ENCODE measurements around the gene C10orf62. TPM values are rescaled to one million over a fixed set of nuclear protein-coding genes. Genes with fewer than 3 reads are reported as not detected.

Gene C10orf62, protein sequence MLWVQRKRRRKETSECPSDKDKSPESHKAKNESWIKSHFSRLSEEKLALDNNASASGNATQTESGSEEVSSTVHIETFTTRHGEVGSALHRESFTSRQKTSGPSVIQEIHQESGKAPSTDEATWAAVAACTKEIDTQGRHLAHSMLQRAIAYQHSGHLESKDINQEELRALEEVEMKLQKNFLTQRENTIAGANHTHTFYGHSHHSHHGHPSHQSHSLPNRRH
- total RNA-seq (2013), result not detected
- polyA plus RNA-seq, result not detected
- polyA minus RNA-seq, result not detected in 2 replicates
- 0 to 0.15 (median 0) reads per million in 11 experiments for total RNA-seq

DNA sequence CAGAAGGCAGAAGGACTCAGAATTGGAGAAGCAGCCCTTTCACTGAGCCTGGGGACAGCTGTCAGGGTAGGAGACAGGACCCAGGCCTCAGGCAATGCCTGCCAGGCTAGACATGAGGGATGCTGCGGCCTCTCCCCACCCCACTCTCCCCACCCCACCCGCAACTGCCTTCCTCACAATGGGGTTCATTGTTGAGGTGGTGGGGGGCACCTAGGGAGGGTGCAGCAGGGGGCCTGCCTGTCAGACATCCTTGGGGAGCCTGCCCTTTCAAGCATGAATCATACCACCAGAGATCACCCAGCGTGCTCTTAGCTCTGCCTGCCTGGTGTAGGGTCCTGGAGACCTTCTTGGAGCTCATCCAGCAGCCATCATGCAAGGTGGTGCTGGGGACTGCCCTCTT, at the start of gene C10orf62:
Gene C10orf62, plus strand, starts transcription at position 243 of the 400 bp plus-strand sequence. CDS start 177 bp downstream, outside the sequence.
- no peaks in the 10 kb centered on the region for H3K36me3 Mint-ChIP-seq
- Histone ChIP-seq H3K79me2 (ENCODE audit: insufficient read depth, low read length) (no peaks in the 10 kb centered on the region), H3K4me2 (replicated peaks; ENCODE audit: extremely low read depth, low read length, poor library complexity, severe bottlenecking) (no peak within 1 kb of the TSS), H4K20me1 (ENCODE audit: insufficient read depth, low read length) (no peaks in the 10 kb centered on the region), H3K9me3 (replicated peaks in 1 of 2; ENCODE audit: control insufficient read depth in 1 of 2, insufficient read depth in 1 of 2, low read length in 2 of 2) (no peaks in the 10 kb centered on the region), H3K4me1 (ENCODE audit: control insufficient read depth in 1 of 2, insufficient read depth in 2 of 2, low read length in 2 of 2) (no peaks in the 10 kb centered on the region), H3K36me3 (replicated peaks in 1 of 2; ENCODE audit: control insufficient read depth in 1 of 2, insufficient read depth in 2 of 2, low read length in 2 of 2) (no peaks in the 10 kb centered on the region), H3K27me3 (ENCODE audit: control insufficient read depth in 2 of 2, insufficient read depth in 2 of 2, low read length in 2 of 2) (no peaks in the 10 kb centered on the region), H3K4me3 (replicated peaks in 1 of 3; ENCODE audit: low read depth in 2 of 3, low read length in 3 of 3) (no peak within 1 kb of the TSS), H3K9ac (ENCODE audit: insufficient read depth, low read length, poor library complexity, severe bottlenecking) (no peak within 1 kb of the TSS), H2AFZ (ENCODE audit: insufficient read depth, low read depth, low read length, poor library complexity, severe bottlenecking) (no peak within 1 kb of the TSS), H3K27ac (ENCODE audit: low read depth in 1 of 2, low read length in 2 of 2) (no peak within 1 kb of the TSS)
- H3K9me3 Mint-ChIP-seq, result no peaks in the 10 kb centered on the region
- peaks cover 0 to 2% (median 2%) of the 10 kb centered on the region in 3 donors for H3K27me3 Mint-ChIP-seq (ENCODE audit: low read depth in 3 of 3)
- no CpG with 5 or more reads among the region's 3 CpGs for WGBS (ENCODE audit: insufficient coverage)
- no peak within 1 kb of the TSS for H3K4me3 Mint-ChIP-seq
- no peaks in the 10 kb centered on the region for H3K4me1 Mint-ChIP-seq
- no peak for DNase-seq
- TF ChIP-seq, protein P1, sequence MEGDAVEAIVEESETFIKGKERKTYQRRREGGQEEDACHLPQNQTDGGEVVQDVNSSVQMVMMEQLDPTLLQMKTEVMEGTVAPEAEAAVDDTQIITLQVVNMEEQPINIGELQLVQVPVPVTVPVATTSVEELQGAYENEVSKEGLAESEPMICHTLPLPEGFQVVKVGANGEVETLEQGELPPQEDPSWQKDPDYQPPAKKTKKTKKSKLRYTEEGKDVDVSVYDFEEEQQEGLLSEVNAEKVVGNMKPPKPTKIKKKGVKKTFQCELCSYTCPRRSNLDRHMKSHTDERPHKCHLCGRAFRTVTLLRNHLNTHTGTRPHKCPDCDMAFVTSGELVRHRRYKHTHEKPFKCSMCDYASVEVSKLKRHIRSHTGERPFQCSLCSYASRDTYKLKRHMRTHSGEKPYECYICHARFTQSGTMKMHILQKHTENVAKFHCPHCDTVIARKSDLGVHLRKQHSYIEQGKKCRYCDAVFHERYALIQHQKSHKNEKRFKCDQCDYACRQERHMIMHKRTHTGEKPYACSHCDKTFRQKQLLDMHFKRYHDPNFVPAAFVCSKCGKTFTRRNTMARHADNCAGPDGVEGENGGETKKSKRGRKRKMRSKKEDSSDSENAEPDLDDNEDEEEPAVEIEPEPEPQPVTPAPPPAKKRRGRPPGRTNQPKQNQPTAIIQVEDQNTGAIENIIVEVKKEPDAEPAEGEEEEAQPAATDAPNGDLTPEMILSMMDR (IDR thresholded peaks at IDR 0.05), result no peak
- H3K27ac Mint-ChIP-seq, result peak within 1 kb of the TSS in 3 of 7 donors; percentile 1 to 50 (median 50)
- intact Hi-C loops (cut with micrococcal nuclease), result loop anchor here in 1 of 2 donors (5.0 kb wide), 1 partner anchor 617 kb away; no protein-coding TSS in a partner anchor

DNA sequence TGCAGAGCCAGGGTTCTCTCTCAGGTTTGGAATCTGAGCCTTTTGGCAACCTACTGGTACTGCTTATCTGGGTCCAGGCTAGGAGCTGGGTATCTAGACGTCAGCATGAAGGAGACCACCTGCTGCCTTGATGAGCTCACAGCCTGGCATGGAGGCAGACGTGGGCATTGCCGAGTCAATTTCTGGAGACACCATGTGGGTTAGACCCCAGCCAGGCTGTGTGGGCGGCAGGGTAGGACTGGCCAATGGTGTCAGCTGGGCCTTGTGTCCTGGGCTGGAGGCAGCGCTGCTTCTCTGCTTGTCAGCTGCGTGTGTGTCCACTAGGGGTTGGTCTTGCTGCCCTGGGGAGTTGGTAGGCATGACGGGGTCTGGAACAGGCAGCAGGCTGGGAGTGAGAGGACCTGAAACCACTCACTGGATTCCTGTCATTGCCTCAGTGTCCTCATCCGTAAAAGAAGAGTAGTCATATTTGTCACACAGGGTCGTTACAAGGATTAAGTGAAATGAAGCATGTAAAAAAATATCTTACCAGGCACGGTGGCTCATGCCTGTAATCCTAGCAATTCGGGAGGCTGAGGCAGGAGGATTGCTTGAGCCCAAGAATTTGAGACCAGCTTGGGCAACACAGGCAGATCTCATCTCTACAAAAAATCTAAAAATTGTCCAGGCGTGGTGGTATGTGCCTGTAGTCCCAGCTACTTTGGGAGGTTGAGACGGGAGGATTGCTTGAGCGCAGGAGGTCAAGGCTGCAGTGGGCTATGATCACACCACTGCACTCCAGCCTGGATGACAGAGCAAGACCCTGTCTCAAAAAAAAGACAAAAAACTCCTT, 48.6 kb upstream of the C10orf62 start:
- H2AFZ ChIP-seq (ENCODE audit: insufficient read depth, low read depth, low read length, poor library complexity, severe bottlenecking), result no peak overlapping the region
- H3K9ac ChIP-seq (ENCODE audit: insufficient read depth, low read length, poor library complexity, severe bottlenecking), result no peak overlapping the region
- no peak overlapping the region for H3K4me3 ChIP-seq (replicated peaks in 1 of 3; ENCODE audit: low read depth in 2 of 3, low read length in 3 of 3)
- no peaks in the 10 kb centered on the region for H3K9me3 ChIP-seq (replicated peaks in 1 of 2; ENCODE audit: control insufficient read depth in 1 of 2, insufficient read depth in 1 of 2, low read length in 2 of 2)
- no peak for DNase-seq
- H3K4me1 ChIP-seq (ENCODE audit: control insufficient read depth in 1 of 2, insufficient read depth in 2 of 2, low read length in 2 of 2), result peaks cover 29 to 45% of the 10 kb centered on the region in 2 donors
- H4K20me1 ChIP-seq (ENCODE audit: insufficient read depth, low read length), result peaks cover 5% of the 10 kb centered on the region
- intact Hi-C loops (cut with micrococcal nuclease), result loop anchor here in 1 of 2 donors (5.0 kb wide), 1 partner anchor 106 kb away; no protein-coding TSS in a partner anchor
- peaks cover 31% of the 10 kb centered on the region for H3K4me1 Mint-ChIP-seq
- no peak overlapping the region for H3K4me3 Mint-ChIP-seq
- TF ChIP-seq, protein P1 (IDR thresholded peaks at IDR 0.05), result no peak
- peaks cover 2 to 8% of the 10 kb centered on the region in 2 donors for H3K36me3 Mint-ChIP-seq
- H3K4me2 ChIP-seq (replicated peaks; ENCODE audit: extremely low read depth, low read length, poor library complexity, severe bottlenecking), result no peak overlapping the region
- H3K36me3 ChIP-seq (replicated peaks in 1 of 2; ENCODE audit: control insufficient read depth in 1 of 2, insufficient read depth in 2 of 2, low read length in 2 of 2), result peaks cover 0 to 4% of the 10 kb centered on the region in 2 donors
- WGBS (ENCODE audit: insufficient coverage), result 96% methylated on average over 7 of the region's 14 CpGs
- H3K27ac Mint-ChIP-seq, result peak overlapping the region in 3 of 7 donors; percentile 15 to 70 (median 50)
- no peaks in the 10 kb centered on the region for H3K9me3 Mint-ChIP-seq
- H3K27me3 Mint-ChIP-seq (ENCODE audit: low read depth in 3 of 3), result peaks cover 0 to 1% (median 0%) of the 10 kb centered on the region in 3 donors
- H3K27me3 ChIP-seq (ENCODE audit: control insufficient read depth in 2 of 2, insufficient read depth in 2 of 2, low read length in 2 of 2), result no peaks in the 10 kb centered on the region
- H3K27ac ChIP-seq (ENCODE audit: low read depth in 1 of 2, low read length in 2 of 2), result peak overlapping the region in 1 of 2 donors; percentile 95
- peaks cover 14% of the 10 kb centered on the region for H3K79me2 ChIP-seq (ENCODE audit: insufficient read depth, low read length)
